Right renal cortex interstitium (tissue), 3 donors: ENCODE data around the gene ERC2. TPM values are rescaled to one million over a fixed set of nuclear protein-coding genes. Genes with fewer than 3 reads are reported as not detected.

Experiments used
- DNase-seq, 3 donors: peaks; one replicate each; pipeline ENCODE4 v3.0.0-alpha.2; 2013; ENCODE audit warnings: low read depth in 3 of 3, low spot score in 2 of 3
- polyA plus RNA-seq, 3 donors: library from polyadenylated mRNA; unstranded; fragments of 120-200 nt; gene quantifications; one replicate each; pipeline ENCODE4 v1.2.1, GENCODE V29; 2013; ENCODE audit not compliant: insufficient read length in 3 of 3

ERC2 gene
- polyA plus RNA-seq, 3 donors: 3.5 to 4.0 (median 3.7) TPM

- DNase-seq: no peak
Measured at GRCh38 chr3:55782351-55782750, 685.9 kb downstream of the ERC2 start.

GRCh38 chr3:55780913-55781312 is 687.4 kb downstream of the ERC2 start:
- DNase-seq: no peak

GRCh38 chr3:55779543-55779942 is 688.7 kb downstream of the ERC2 start:
- no peak for DNase-seq

- DNase-seq: no peak
Measured at GRCh38 chr3:55775366-55776154, 692.7 kb downstream of the ERC2 start.

GRCh38 chr3:55774856-55775255 is 693.4 kb downstream of the ERC2 start:
- no peak for DNase-seq

- no peak for DNase-seq
Measured at GRCh38 chr3:55771503-55771902, 696.8 kb downstream of the ERC2 start.

GRCh38 chr3:55770077-55770476 is 698.2 kb downstream of the ERC2 start:
- no peak for DNase-seq

GRCh38 chr3:55766753-55767152 is 701.5 kb downstream of the ERC2 start:
- DNase-seq: no peak

- no peak for DNase-seq
Measured at GRCh38 chr3:55765906-55766701, 702.2 kb downstream of the ERC2 start.

GRCh38 chr3:55765398-55765797 is 702.9 kb downstream of the ERC2 start:
- no peak for DNase-seq

- no peak for DNase-seq
Measured at GRCh38 chr3:55756976-55757375, 711.3 kb downstream of the ERC2 start.

GRCh38 chr3:55755516-55756205 is 712.6 kb downstream of the ERC2 start:
- no peak for DNase-seq

GRCh38 chr3:55752911-55753310 is 715.4 kb downstream of the ERC2 start:
- DNase-seq: no peak

- no peak for DNase-seq
Measured at GRCh38 chr3:55751730-55752129, 716.5 kb downstream of the ERC2 start.

- DNase-seq: no peak
Measured at GRCh38 chr3:55750525-55750924, 717.7 kb downstream of the ERC2 start.

- no peak for DNase-seq
Measured at GRCh38 chr3:55749036-55749435, 719.2 kb downstream of the ERC2 start.

- no peak for DNase-seq
Measured at GRCh38 chr3:55746808-55747413, 721.4 kb downstream of the ERC2 start.

GRCh38 chr3:55742832-55743136 is 725.5 kb downstream of the ERC2 start:
- no peak for DNase-seq

- DNase-seq: no peak
Measured at GRCh38 chr3:55742022-55742831, 726.0 kb downstream of the ERC2 start.

GRCh38 chr3:55737186-55737585 is 731.1 kb downstream of the ERC2 start:
- no peak for DNase-seq
